Stimulated activated memory B cell treated with anti-CD40 and anti-IgM and Interleukin-4, amounts not matched to agents 10 μg/mL and 1 μg/mL and 100 μg/mL, for 72 hours (primary cell): ENCODE results near the gene GFPT1.
"Not testable (repeated sequence)": the region's sequence is repeated elsewhere in the genome, so short reads cannot be mapped to it uniquely, and the experiment has no call there.

ENCODE experiments used
- ATAC-seq: fragments of 150-1000 bp; cut with Tn5 transposase; 2 replicates; pipeline ENCODE4 v1.10.0; 2021
- H3K27ac Mint-ChIP-seq: one replicate; pipeline ENCODE4 v1.8.0; 2022; ENCODE audit warnings: mild to moderate bottlenecking, mixed read lengths
- H3K27me3 Mint-ChIP-seq: one replicate; pipeline ENCODE4 v1.8.0; 2022; ENCODE audit warnings: mixed read lengths
- H3K36me3 Mint-ChIP-seq: one replicate; pipeline ENCODE4 v1.8.0; 2022; ENCODE audit warnings: mixed read lengths
- H3K4me1 Mint-ChIP-seq: one replicate; pipeline ENCODE4 v1.8.0; 2022; ENCODE audit warnings: mixed read lengths
- H3K4me3 Mint-ChIP-seq: one replicate; pipeline ENCODE4 v1.8.0; 2022; ENCODE audit warnings: mild to moderate bottlenecking, moderate library complexity, mixed read lengths
- H3K9me3 Mint-ChIP-seq: one replicate; pipeline ENCODE4 v1.8.0; 2022; ENCODE audit warnings: mixed read lengths

Gene GFPT1

DNA sequence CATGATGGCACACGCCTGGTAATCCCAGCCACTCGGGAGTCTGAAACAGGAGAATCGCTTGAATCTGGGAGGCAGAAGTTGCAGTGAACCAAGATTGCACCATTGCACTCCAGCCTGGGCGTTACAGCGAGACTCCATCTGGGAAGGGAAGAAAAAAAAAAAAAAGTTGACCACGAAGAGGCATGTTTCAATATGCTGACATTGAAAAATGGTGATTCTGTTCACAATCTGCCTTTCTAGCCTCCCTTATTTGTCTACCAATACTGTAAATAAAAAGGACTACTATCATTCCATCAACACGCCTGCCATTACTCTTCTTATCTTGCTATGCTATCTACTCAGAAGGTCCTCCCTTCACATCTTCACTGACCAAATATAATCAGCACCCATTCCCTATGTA is 18.4 kb downstream of the GFPT1 start:
- Mint-ChIP-seq H3K27ac (no peak overlapping the region), H3K27me3 (no peaks in the 10 kb centered on the region), H3K4me1 (no peaks in the 10 kb centered on the region), H3K9me3 (no peaks in the 10 kb centered on the region), H3K4me3 (no peak overlapping the region), H3K36me3 (peaks cover 59% of the 10 kb centered on the region)
- ATAC-seq, result no peak

DNA sequence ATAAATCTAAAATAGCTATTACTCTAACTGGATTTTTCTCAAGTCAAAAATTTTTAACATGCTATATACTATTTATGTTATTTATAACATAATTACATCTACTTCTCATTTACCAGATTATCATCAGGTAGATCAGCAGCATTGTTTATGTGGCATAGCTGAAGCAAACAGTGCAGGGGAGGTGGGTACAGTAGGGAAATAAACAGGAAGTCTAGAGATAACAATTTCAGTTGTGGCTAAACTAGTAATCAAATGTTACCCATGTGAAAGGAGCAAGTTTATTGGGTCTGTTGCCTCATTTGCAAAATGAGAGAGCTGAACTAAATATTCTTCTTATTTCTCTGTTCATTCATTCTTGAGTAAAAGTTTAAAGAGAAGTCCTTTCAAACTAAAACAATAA is 27.7 kb downstream of the GFPT1 start:
- Mint-ChIP-seq H3K9me3 (no peaks in the 10 kb centered on the region), H3K36me3 (peaks cover 46% of the 10 kb centered on the region), H3K4me1 (no peaks in the 10 kb centered on the region), H3K4me3 (no peak overlapping the region), H3K27ac (no peak overlapping the region), H3K27me3 (no peaks in the 10 kb centered on the region)
- no peak for ATAC-seq

DNA sequence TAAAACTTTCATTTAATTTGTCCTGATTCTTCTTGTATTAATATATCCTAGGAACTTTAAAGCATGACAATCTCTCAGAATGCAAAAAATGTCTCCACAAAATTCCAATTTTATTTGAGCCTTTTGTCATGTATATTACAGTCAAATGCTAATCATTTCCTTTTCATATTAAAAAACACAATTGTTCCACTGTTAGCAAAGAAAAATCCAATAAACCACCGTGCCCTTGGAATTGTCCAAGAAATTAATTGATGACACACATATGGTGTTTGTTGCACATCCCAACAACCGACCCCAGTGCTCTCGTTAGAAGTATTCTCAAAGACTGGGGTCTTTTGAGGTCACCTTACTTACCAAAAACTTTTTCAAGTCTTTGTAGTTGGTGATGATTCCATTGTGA is 28.1 kb downstream of the GFPT1 start:
- Mint-ChIP-seq H3K4me1 (no peaks in the 10 kb centered on the region), H3K4me3 (no peak overlapping the region), H3K9me3 (no peaks in the 10 kb centered on the region), H3K27ac (no peak overlapping the region), H3K36me3 (peaks cover 50% of the 10 kb centered on the region), H3K27me3 (no peaks in the 10 kb centered on the region)
- no peak for ATAC-seq

DNA sequence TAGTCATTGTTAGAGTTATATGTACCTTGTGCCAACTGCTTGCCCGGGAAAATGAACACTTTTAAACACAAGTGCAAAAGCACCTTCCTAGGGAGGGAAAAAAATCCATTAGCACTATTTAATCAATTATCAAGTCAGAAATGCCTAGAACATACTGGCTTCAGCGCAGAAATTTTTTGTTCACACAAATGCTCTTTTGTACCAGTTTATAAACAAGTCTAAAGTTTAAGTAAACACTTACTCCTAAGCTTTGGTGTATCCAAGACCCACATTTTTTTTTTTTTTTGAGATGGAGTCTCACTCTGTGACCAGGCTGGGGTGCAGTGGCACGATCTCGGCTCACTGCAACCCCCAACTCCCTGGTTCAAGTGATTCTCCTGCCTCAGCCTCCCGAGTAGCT is 30.6 kb downstream of the GFPT1 start:
- no peak for ATAC-seq
- peaks cover 47% of the 10 kb centered on the region for H3K36me3 Mint-ChIP-seq
- no peaks in the 10 kb centered on the region for H3K9me3 Mint-ChIP-seq
- no peak overlapping the region for H3K4me3 Mint-ChIP-seq
- H3K27ac Mint-ChIP-seq, result no peak overlapping the region
- H3K27me3 Mint-ChIP-seq, result no peaks in the 10 kb centered on the region
- H3K4me1 Mint-ChIP-seq, result no peaks in the 10 kb centered on the region

DNA sequence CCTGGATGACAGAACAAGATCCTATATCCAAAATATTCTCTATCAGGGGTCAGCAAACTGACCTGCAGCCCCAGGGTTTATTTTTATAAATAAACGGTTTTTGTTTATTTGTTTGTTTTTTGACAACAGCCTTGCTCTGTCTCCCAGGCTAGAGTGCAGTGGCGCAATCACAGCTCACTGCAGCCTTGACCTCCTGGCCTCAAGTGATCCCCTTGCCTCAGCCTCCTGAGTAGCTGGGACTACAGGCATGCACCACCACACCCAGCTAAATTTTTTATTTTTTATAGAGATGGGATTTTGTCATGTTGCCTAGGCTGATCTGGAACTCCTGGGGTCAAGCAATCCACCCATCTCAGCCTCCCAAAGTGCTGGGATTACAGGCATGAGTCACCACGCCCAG is 32.1 kb downstream of the GFPT1 start:
- not testable (repeated sequence) for ATAC-seq, H3K4me1 Mint-ChIP-seq, H3K9me3 Mint-ChIP-seq, H3K27ac Mint-ChIP-seq, H3K4me3 Mint-ChIP-seq, H3K27me3 Mint-ChIP-seq
- H3K36me3 Mint-ChIP-seq, result peaks cover 48% of the 10 kb centered on the region

DNA sequence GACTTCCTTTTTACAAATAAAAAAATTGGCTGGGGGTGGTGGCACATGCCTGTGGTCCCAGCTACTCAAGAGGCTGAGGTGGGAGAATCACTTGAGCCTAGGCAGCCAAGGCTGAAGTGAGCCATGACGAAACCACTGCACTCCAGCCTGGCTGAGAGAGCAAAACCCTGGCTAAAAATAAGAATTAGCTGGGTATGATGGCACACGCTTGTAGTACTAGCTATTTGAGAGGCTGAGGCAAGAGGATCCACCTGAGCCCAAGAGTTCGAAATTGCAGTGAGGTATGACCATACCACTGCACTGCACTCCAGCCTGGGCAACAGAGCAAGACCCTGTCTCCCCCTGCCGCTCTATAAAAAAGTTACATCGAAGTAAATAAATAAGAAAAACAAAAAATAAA is 33.7 kb downstream of the GFPT1 start:
- Mint-ChIP-seq H3K36me3 (peaks cover 64% of the 10 kb centered on the region), H3K9me3 (no peaks in the 10 kb centered on the region), H3K4me1 (no peaks in the 10 kb centered on the region), H3K27me3 (no peaks in the 10 kb centered on the region), H3K27ac (no peak overlapping the region), H3K4me3 (no peak overlapping the region)
- ATAC-seq, result no peak

DNA sequence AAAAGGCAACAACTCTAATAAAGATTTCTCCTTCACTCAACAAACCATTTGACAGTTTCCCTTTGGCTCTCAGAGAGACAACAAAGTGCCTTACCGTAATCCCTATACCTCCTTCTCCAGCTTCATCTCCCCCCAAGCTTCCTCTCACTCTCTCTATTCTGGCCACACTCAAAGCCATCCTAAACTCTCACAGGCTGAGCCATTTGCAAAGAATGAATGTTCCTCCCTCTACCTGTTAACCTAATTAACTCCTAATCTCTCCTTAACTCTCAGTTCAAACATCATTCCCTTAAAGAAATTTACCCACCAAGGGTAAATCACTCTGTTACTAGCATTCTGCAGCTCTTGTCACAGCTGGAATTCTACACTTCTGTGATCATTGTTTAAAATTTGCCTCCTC is 38.2 kb downstream of the GFPT1 start:
- ATAC-seq, result no peak
- Mint-ChIP-seq H3K4me3 (no peak overlapping the region), H3K4me1 (no peaks in the 10 kb centered on the region), H3K36me3 (peaks cover 62% of the 10 kb centered on the region), H3K27me3 (no peaks in the 10 kb centered on the region), H3K27ac (no peak overlapping the region), H3K9me3 (no peaks in the 10 kb centered on the region)

DNA sequence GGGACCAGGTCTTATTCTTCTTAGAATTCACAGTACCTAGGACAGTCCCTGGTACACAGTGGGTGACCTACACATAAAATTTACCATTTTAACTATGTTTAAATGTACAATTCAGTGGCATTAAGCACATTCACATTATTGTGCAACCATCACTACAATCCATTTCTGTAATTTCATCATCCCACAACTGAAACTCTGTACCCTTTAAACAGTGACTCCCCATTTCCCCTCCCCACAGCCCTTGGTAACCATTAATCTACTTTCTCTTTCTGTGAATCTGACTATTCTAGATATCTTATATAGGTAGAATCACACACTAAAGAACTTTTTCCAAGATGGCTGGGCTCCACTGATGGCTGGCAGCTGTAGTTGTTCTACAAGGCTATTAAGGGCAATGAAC is 41.6 kb downstream of the GFPT1 start:
- ATAC-seq, result no peak
- Mint-ChIP-seq H3K9me3 (no peaks in the 10 kb centered on the region), H3K4me3 (no peak overlapping the region), H3K36me3 (peaks cover 68% of the 10 kb centered on the region), H3K4me1 (no peaks in the 10 kb centered on the region), H3K27me3 (no peaks in the 10 kb centered on the region), H3K27ac (no peak overlapping the region)

DNA sequence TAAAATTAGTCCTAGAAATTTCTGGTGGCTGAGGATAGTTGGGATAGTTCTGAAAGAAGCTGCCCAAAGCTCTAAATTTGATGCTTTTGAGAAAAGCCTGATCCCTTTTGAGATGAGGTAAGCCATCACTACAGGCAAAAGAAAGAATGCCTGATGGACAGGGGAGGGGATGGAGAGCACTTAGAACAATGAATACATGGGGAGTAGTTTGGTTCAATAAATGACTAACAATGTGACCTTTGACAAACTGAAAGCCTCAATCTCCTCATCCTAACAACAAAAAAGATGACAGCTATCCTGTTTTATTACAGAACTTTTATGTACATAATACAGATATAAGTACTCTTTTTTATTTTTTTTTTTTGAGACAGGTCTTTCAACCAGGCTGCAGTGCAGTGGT is 42.7 kb downstream of the GFPT1 start:
- Mint-ChIP-seq H3K4me3 (no peak overlapping the region), H3K4me1 (no peaks in the 10 kb centered on the region), H3K36me3 (peaks cover 69% of the 10 kb centered on the region), H3K27me3 (no peaks in the 10 kb centered on the region), H3K27ac (no peak overlapping the region), H3K9me3 (no peaks in the 10 kb centered on the region)
- ATAC-seq, result no peak

DNA sequence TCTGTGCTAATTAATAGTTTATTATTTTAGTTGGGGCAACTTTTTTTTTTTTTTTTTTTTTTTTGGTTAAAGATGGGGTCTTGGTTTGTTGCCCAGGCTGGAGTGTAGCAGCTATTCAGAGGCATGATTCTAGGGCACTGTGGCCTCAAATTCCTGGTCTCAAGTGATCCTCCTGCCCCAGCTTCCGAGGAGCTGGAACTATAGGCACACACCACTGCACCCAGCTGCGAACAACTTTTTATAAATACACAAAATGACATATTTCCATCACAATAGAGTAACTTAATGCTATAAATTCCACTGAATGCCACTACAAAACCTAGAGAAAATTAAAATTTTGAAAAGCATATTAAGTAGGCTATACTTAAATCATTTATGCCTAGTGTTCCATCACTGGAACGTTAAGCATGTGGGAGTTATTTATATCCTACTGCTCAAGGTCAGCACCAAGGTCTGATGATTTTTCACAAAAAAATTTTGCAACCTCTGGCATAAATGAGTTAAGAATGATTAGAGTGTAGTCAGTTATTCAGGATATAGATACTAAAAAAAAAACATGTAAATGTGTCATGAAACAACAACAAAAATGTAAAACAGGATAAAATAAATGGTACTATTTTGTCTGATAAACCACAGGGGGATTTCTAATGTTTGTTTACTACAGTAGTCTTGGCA is 46.8 kb downstream of the GFPT1 start:
- no peaks in the 10 kb centered on the region for H3K4me1 Mint-ChIP-seq
- no peak overlapping the region for H3K4me3 Mint-ChIP-seq
- H3K27ac Mint-ChIP-seq, result no peak overlapping the region
- ATAC-seq, result no peak
- H3K9me3 Mint-ChIP-seq, result no peaks in the 10 kb centered on the region
- H3K27me3 Mint-ChIP-seq, result no peaks in the 10 kb centered on the region
- peaks cover 75% of the 10 kb centered on the region for H3K36me3 Mint-ChIP-seq

DNA sequence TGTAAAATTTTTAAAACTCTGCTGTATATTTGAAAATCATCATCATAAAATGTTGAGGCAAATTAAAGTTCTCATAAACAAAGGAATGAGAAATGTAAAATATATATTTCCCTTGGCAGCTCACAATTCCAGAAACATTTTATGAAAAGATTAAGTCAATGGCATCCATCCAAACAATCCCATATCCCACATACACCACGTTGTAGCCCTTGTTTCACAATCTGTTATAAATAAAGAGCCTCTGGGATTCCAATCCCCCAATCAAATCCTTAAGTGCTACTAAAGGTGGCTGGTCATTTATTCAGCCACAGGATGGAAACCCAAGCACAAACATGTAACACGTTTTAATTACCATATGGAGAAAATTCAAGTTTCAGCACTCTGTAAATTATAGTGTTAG is 51.7 kb downstream of the GFPT1 start:
- peaks cover 66% of the 10 kb centered on the region for H3K36me3 Mint-ChIP-seq
- no peak overlapping the region for H3K27ac Mint-ChIP-seq
- no peaks in the 10 kb centered on the region for H3K27me3 Mint-ChIP-seq
- H3K4me3 Mint-ChIP-seq, result no peak overlapping the region
- no peaks in the 10 kb centered on the region for H3K9me3 Mint-ChIP-seq
- no peak for ATAC-seq
- H3K4me1 Mint-ChIP-seq, result no peaks in the 10 kb centered on the region

DNA sequence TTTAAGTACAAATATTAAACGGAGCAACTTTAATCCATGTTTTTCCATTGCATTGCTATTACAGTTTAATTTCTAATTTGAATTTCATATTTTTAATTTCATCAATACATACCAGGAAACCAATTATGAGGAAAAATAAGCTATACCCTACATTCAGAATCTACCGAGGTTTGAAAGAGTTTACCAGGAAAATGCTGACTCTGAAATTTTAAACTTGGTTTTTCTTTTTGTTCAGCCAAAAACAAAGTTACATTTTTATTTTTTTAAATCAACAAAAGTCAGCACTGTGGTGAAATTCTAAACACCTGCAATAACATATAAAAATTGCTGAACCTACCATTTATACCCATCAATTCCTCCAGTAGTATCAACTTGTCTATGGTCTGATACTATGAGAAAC is 53.7 kb downstream of the GFPT1 start:
- Mint-ChIP-seq H3K9me3 (no peaks in the 10 kb centered on the region), H3K36me3 (peaks cover 65% of the 10 kb centered on the region), H3K4me1 (no peaks in the 10 kb centered on the region), H3K27ac (no peak overlapping the region), H3K4me3 (no peak overlapping the region), H3K27me3 (no peaks in the 10 kb centered on the region)
- no peak for ATAC-seq

DNA sequence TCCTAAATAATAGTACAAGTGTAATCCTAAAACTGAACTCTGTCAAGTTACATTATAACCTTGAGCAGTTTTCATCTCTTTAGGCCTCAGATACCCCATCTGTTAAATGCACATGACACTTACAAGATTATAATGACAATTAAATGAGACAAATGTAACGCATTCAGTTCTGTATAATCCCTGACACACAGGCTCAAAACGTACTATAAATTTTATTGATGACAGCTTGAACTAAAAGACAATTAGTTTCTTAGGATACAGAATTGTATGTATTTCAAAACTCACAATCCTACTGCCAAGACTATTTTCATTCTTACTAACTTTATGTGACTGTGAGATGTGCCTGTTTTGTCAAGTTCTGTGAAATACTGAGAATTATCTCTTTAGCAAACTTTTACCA is 56.2 kb downstream of the GFPT1 start:
- no peak overlapping the region for H3K27ac Mint-ChIP-seq
- ATAC-seq, result no peak
- H3K4me3 Mint-ChIP-seq, result no peak overlapping the region
- H3K36me3 Mint-ChIP-seq, result peaks cover 71% of the 10 kb centered on the region
- H3K4me1 Mint-ChIP-seq, result no peaks in the 10 kb centered on the region
- H3K9me3 Mint-ChIP-seq, result no peaks in the 10 kb centered on the region
- H3K27me3 Mint-ChIP-seq, result no peaks in the 10 kb centered on the region

DNA sequence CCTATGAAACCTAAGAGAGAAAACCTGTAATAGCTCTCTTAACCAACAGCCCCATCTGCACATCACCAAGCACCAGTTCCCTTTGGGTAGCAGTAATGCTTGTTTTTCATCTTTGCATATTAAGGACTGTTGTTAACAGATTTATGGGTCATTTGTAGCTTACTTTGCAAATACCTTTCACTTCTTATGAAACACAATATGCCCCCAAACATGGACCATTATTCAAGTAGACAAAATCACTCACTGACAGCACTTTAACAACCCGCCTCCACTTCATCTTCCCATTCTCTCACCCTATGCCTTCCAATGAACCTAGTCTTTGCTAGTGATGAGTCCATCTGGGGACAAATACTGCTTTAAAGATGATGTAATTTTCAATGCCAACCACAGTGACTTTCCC is 64.4 kb downstream of the GFPT1 start:
- Mint-ChIP-seq H3K27me3 (no peaks in the 10 kb centered on the region), H3K4me1 (no peaks in the 10 kb centered on the region), H3K36me3 (peaks cover 62% of the 10 kb centered on the region), H3K9me3 (peaks cover 1% of the 10 kb centered on the region), H3K27ac (no peak overlapping the region), H3K4me3 (no peak overlapping the region)
- ATAC-seq, result no peak

DNA sequence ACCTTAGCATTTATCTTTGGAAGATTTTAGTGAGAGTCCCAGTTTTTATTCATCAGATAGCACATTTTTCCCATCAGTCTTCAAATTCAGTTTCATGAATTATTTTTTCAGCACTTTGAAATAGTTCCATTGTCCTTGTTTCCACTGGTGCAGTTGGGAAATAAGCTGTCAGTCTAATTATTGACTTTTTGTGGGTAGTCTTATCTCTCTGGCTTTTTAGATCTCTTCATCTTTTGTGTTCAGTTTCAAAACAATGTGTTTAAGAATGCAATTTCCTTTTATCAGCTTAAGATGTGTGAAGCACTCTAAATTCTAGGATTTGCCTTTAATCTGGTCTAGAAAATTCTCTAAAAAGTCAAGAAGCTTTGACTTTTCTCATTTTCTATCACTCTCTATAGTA is 70.5 kb downstream of the GFPT1 start:
- Mint-ChIP-seq H3K27me3 (no peaks in the 10 kb centered on the region), H3K9me3 (peaks cover 13% of the 10 kb centered on the region), H3K36me3 (peaks cover 60% of the 10 kb centered on the region), H3K27ac (no peak overlapping the region), H3K4me3 (no peak overlapping the region), H3K4me1 (no peaks in the 10 kb centered on the region)
- no peak for ATAC-seq

DNA sequence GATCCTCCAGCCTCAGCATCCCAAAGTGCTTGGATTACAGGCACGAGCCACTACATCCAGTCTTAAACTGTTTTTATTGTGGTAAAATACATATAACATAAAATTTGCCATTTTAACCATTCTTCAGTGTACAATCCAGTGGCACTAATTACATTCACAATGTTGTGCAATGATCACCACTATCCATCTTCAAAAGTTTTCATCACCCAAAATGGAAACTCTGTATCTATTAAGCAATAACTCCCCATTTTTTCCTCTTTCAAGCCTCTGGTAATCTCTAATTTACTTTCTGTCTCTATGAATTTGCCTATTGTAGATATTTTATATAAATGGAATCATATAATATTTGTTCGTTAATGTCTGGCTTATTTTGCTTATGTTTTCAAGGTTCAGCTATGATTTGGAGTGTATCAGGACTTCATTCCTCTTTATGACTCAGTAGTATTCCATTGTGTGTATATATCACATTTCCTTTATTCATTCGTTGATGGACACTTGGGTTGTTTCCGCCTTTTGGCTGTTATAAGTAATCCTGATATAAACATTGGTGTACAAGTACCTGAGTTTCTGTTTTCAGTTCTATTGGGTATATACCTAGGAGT is 71.8 kb downstream of the GFPT1 start:
- Mint-ChIP-seq H3K36me3 (peaks cover 52% of the 10 kb centered on the region), H3K4me1 (peaks cover 5% of the 10 kb centered on the region), H3K9me3 (peaks cover 13% of the 10 kb centered on the region), H3K4me3 (no peak overlapping the region), H3K27me3 (no peaks in the 10 kb centered on the region), H3K27ac (no peak overlapping the region)
- no peak for ATAC-seq
